Ishikawa (cell line): Measurements from ENCODE around the gene HCFC1R1.

ENCODE experiments used
- CEBPB ChIP-seq: IDR thresholded peaks from 2 replicates; pipeline ENCODE4 v1.6.1; 2012
- CREB1 ChIP-seq: IDR thresholded peaks from 2 replicates; pipeline ENCODE4 v1.6.1; 2012; ENCODE audit warnings: low read depth
- EP300 ChIP-seq: IDR thresholded peaks from 2 replicates; pipeline ENCODE4 v1.6.1; 2012; ENCODE audit warnings: borderline replicate concordance
- FOXM1 ChIP-seq: IDR thresholded peaks from 2 replicates; pipeline ENCODE4 v1.6.1; 2012; ENCODE audit warnings: low read depth, borderline replicate concordance
- NFIC ChIP-seq: IDR thresholded peaks from 2 replicates; pipeline ENCODE4 v1.6.1; 2012
- RAD21 ChIP-seq: IDR thresholded peaks from 2 replicates; pipeline ENCODE4 v1.6.1; 2012; ENCODE audit warnings: low read depth
- REST ChIP-seq: IDR thresholded peaks from 2 replicates; pipeline ENCODE4 v1.6.1; 2012; ENCODE audit warnings: low read depth, mild to moderate bottlenecking
- TAF1 ChIP-seq: IDR thresholded peaks from 2 replicates; pipeline ENCODE4 v1.6.1; 2012; ENCODE audit warnings: low read depth, mild to moderate bottlenecking
- TCF12 ChIP-seq: IDR thresholded peaks from 2 replicates; pipeline ENCODE4 v1.6.1; 2012; ENCODE audit warnings: low read depth
- TEAD4 ChIP-seq: IDR thresholded peaks from 2 replicates; pipeline ENCODE4 v1.6.1; 2012
- YY1 ChIP-seq: IDR thresholded peaks from 2 replicates; pipeline ENCODE4 v1.6.1; 2012; ENCODE audit warnings: low read depth
- ZBTB7A ChIP-seq: IDR thresholded peaks from 2 replicates; pipeline ENCODE4 v1.6.1; 2012; ENCODE audit warnings: low read depth
- TF ChIP-seq, protein P1 (sequence below): IDR thresholded peaks from 2 replicates; pipeline ENCODE4 v1.6.1; 2012
- TF ChIP-seq, protein P2 (sequence below): IDR thresholded peaks from 2 replicates; pipeline ENCODE4 v1.6.1; 2012

GRCh38 chr16:2976673-2977072 lies 47.1 kb downstream of the HCFC1R1 start:
- TF ChIP-seq, protein P1, sequence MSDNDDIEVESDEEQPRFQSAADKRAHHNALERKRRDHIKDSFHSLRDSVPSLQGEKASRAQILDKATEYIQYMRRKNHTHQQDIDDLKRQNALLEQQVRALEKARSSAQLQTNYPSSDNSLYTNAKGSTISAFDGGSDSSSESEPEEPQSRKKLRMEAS, result no peak
- TF ChIP-seq CEBPB (no peak), FOXM1 (no peak), YY1 (no peak), NFIC (no peak), TAF1 (no peak), CREB1 (no peak), EP300 (no peak), REST (no peak), TEAD4 (no peak), TCF12 (no peak), ZBTB7A (no peak), RAD21 (no peak)
- TF ChIP-seq, protein P2, sequence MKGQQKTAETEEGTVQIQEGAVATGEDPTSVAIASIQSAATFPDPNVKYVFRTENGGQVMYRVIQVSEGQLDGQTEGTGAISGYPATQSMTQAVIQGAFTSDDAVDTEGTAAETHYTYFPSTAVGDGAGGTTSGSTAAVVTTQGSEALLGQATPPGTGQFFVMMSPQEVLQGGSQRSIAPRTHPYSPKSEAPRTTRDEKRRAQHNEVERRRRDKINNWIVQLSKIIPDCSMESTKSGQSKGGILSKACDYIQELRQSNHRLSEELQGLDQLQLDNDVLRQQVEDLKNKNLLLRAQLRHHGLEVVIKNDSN, result no peak
